ENCODE measurements around the gene FBXL7.

Gene FBXL7

GRCh38 chr5:15501091-15501791 lies 1.3 kb downstream of the FBXL7 start:
- DNase-seq (ENCODE audit: low read depth in 2 of 2), result no peak

- DNase-seq (ENCODE audit: low read depth in 2 of 2), result no peak
Observed at GRCh38 chr5:15502208-15502607, 2.2 kb downstream of the FBXL7 start.

- no peak for DNase-seq (ENCODE audit: low read depth in 2 of 2)
Observed at GRCh38 chr5:15506146-15506545, 6.2 kb downstream of the FBXL7 start.

GRCh38 chr5:15506897-15507296 lies 6.9 kb downstream of the FBXL7 start:
- DNase-seq (ENCODE audit: low read depth in 2 of 2), result no peak

GRCh38 chr5:15510092-15510491 lies 10.1 kb downstream of the FBXL7 start:
- DNase-seq (ENCODE audit: low read depth in 2 of 2), result no peak

GRCh38 chr5:15510831-15511230 lies 10.9 kb downstream of the FBXL7 start:
- no peak for DNase-seq (ENCODE audit: low read depth in 2 of 2)

- DNase-seq (ENCODE audit: low read depth in 2 of 2), result no peak
Observed at GRCh38 chr5:15513431-15513830, 13.5 kb downstream of the FBXL7 start.

GRCh38 chr5:15513911-15514310 lies 13.9 kb downstream of the FBXL7 start:
- no peak for DNase-seq (ENCODE audit: low read depth in 2 of 2)

- DNase-seq (ENCODE audit: low read depth in 2 of 2), result no peak
Observed at GRCh38 chr5:15515229-15515628, 15.2 kb downstream of the FBXL7 start.

- no peak for DNase-seq (ENCODE audit: low read depth in 2 of 2)
Observed at GRCh38 chr5:15516486-15516885, 16.5 kb downstream of the FBXL7 start.

GRCh38 chr5:15518786-15519185 lies 18.8 kb downstream of the FBXL7 start:
- DNase-seq (ENCODE audit: low read depth in 2 of 2), result no peak

- no peak for DNase-seq (ENCODE audit: low read depth in 2 of 2)
Observed at GRCh38 chr5:15520856-15521255, 20.9 kb downstream of the FBXL7 start.

- no peak for DNase-seq (ENCODE audit: low read depth in 2 of 2)
Observed at GRCh38 chr5:15521381-15522186, 21.6 kb downstream of the FBXL7 start.

- no peak for DNase-seq (ENCODE audit: low read depth in 2 of 2)
Observed at GRCh38 chr5:15522187-15522520, 22.2 kb downstream of the FBXL7 start.

- no peak for DNase-seq (ENCODE audit: low read depth in 2 of 2)
Observed at GRCh38 chr5:15524712-15525111, 24.7 kb downstream of the FBXL7 start.

- no peak for DNase-seq (ENCODE audit: low read depth in 2 of 2)
Observed at GRCh38 chr5:15525703-15526275, 25.8 kb downstream of the FBXL7 start.

GRCh38 chr5:15526413-15526812 lies 26.4 kb downstream of the FBXL7 start:
- DNase-seq (ENCODE audit: low read depth in 2 of 2), result no peak

- DNase-seq (ENCODE audit: low read depth in 2 of 2), result no peak
Observed at GRCh38 chr5:15528476-15528875, 28.5 kb downstream of the FBXL7 start.

GRCh38 chr5:15529013-15529412 lies 29.0 kb downstream of the FBXL7 start:
- no peak for DNase-seq (ENCODE audit: low read depth in 2 of 2)

GRCh38 chr5:15529821-15530220 lies 29.8 kb downstream of the FBXL7 start:
- no peak for DNase-seq (ENCODE audit: low read depth in 2 of 2)

GRCh38 chr5:15533129-15533893 lies 33.3 kb downstream of the FBXL7 start:
- no peak for DNase-seq (ENCODE audit: low read depth in 2 of 2)

- DNase-seq (ENCODE audit: low read depth in 2 of 2), result no peak
Observed at GRCh38 chr5:15535938-15536337, 36.0 kb downstream of the FBXL7 start.

Data from stimulated activated CD8-positive, alpha-beta memory T cell treated with anti-CD3 and anti-CD28 coated beads, Interleukin-2, amount 100 ng/mL, for 48 hours (primary cell).